ENCODE data around the gene MRPL28. TPM values are rescaled to one million over a fixed set of nuclear protein-coding genes. Genes with fewer than 3 reads are reported as not detected.

Gene MRPL28
- 26.6 TPM for total RNA-seq

GRCh38 chr16:370443-370842 lies at the start of gene MRPL28:
Gene MRPL28, minus strand, starts transcription at chr16:370538. Its CDS starts 320 bp downstream, at chr16:370218.

GRCh38 chr16:401468-402348 lies 31.4 kb upstream of the MRPL28 start, which contains the start of gene DECR2:
Gene DECR2, plus strand, starts transcription at chr16:401885. Its CDS starts 79 bp downstream, at chr16:401964.

GRCh38 chr16:397135-397661 lies 26.9 kb upstream of the MRPL28 start, which contains the start of gene NME4:
Gene NME4, plus strand, starts transcription at chr16:397199. Its CDS starts 24 bp downstream, at chr16:397223.

GRCh38 chr16:381789-382717 lies 11.7 kb upstream of the MRPL28 start, which contains the start of gene PGAP6:
Gene PGAP6, minus strand, starts transcription at chr16:381978. Its CDS starts 157 bp downstream, at chr16:381821.

GRCh38 chr16:352547-353403 lies 17.6 kb downstream of the MRPL28 start, which contains the start of gene AXIN1:
Gene AXIN1, minus strand, starts transcription at chr16:352723. Its CDS starts 5,698 bp downstream, at chr16:347025.

Other genes starting within 250 kb of the MRPL28 start
- 21.6 TPM for gene NPRL3, start 231.9 kb downstream of the MRPL28 start, total RNA-seq
- gene HBZ, start 217.9 kb downstream of the MRPL28 start, total RNA-seq, result not detected
- 7.8 TPM for gene HBM, start 204.6 kb downstream of the MRPL28 start, total RNA-seq
- gene HBA2, start 197.7 kb downstream of the MRPL28 start, total RNA-seq, result 363 TPM
- 263 TPM for gene HBA1, start 193.9 kb downstream of the MRPL28 start, total RNA-seq
- gene HBQ1, start 190.1 kb downstream of the MRPL28 start, total RNA-seq, result 4.1 TPM
- gene LUC7L, start 141.1 kb downstream of the MRPL28 start, total RNA-seq, result 216 TPM
- gene FAM234A, start 135.7 kb downstream of the MRPL28 start, total RNA-seq, result 22.5 TPM
- 21.0 TPM for gene RGS11, start 94.6 kb downstream of the MRPL28 start, total RNA-seq
- gene ARHGDIG, start 89.9 kb downstream of the MRPL28 start, total RNA-seq, result 60.1 TPM
- 30.0 TPM for gene PDIA2, start 87.4 kb downstream of the MRPL28 start, total RNA-seq
- 27.2 TPM for gene AXIN1, start 17.8 kb downstream of the MRPL28 start, total RNA-seq
- 25.4 TPM for gene PGAP6, start 11.4 kb upstream of the MRPL28 start, total RNA-seq
- 25.7 TPM for gene NME4, start 26.7 kb upstream of the MRPL28 start, total RNA-seq
- gene DECR2, start 31.3 kb upstream of the MRPL28 start, total RNA-seq, result 12.5 TPM
- gene RAB11FIP3, start 55.1 kb upstream of the MRPL28 start, total RNA-seq, result 55.1 TPM
- 20.7 TPM for gene CAPN15, start 157.2 kb upstream of the MRPL28 start, total RNA-seq
- gene PRR35, start 189.9 kb upstream of the MRPL28 start, total RNA-seq, result not detected
- 0.31 TPM for gene NHLRC4, start 196.5 kb upstream of the MRPL28 start, total RNA-seq
- 42.3 TPM for gene PIGQ, start 199.4 kb upstream of the MRPL28 start, total RNA-seq
- 27.5 TPM for gene RAB40C, start 219.5 kb upstream of the MRPL28 start, total RNA-seq